ENCODE results near the gene SLX4IP. TPM values are rescaled to one million over a fixed set of nuclear protein-coding genes. Genes with fewer than 3 reads are reported as not detected.

Gene SLX4IP
- total and polyA plus RNA-seq, 4 donors, result 1.2 to 9.5 (median 4.3) TPM

- peaks cover 0 to 3% (median 0%) of the 10 kb centered on the region in 4 donors for H3K36me3 ChIP-seq (ENCODE audit: control insufficient read depth in 4 of 4, insufficient read depth in 4 of 4, low read length in 4 of 4)
- H3K4me3 ChIP-seq, result no peak overlapping the region
- ATAC-seq (ENCODE audit: insufficient read depth, low FRiP score) (no peak), DNase-seq (no peak)
- no peaks in the 10 kb centered on the region for H3K27me3 ChIP-seq (ENCODE audit: control insufficient read depth in 3 of 3, insufficient read depth in 3 of 3, low read length in 2 of 3)
- no peaks in the 10 kb centered on the region for H3K9me3 ChIP-seq (ENCODE audit: control insufficient read depth in 4 of 4, insufficient read depth in 3 of 4, low read length in 3 of 4)
- peaks cover 0 to 19% (median 7%) of the 10 kb centered on the region in 5 donors for H3K4me1 ChIP-seq (ENCODE audit: control insufficient read depth in 5 of 5, insufficient read depth in 5 of 5, low read length in 5 of 5)
- TF ChIP-seq, protein P1, sequence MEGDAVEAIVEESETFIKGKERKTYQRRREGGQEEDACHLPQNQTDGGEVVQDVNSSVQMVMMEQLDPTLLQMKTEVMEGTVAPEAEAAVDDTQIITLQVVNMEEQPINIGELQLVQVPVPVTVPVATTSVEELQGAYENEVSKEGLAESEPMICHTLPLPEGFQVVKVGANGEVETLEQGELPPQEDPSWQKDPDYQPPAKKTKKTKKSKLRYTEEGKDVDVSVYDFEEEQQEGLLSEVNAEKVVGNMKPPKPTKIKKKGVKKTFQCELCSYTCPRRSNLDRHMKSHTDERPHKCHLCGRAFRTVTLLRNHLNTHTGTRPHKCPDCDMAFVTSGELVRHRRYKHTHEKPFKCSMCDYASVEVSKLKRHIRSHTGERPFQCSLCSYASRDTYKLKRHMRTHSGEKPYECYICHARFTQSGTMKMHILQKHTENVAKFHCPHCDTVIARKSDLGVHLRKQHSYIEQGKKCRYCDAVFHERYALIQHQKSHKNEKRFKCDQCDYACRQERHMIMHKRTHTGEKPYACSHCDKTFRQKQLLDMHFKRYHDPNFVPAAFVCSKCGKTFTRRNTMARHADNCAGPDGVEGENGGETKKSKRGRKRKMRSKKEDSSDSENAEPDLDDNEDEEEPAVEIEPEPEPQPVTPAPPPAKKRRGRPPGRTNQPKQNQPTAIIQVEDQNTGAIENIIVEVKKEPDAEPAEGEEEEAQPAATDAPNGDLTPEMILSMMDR (IDR thresholded peaks at IDR 0.05; ENCODE audit: control extremely low read depth, extremely low read depth), result no peak
- no peak overlapping the region for H3K9ac ChIP-seq (ENCODE audit: insufficient read depth in 1 of 2, low read length in 2 of 2)
- 97% methylated on average over 20 of the region's 20 CpGs for WGBS, 2 donors
- H3K27ac ChIP-seq (ENCODE audit: low read depth in 1 of 2, low read length in 1 of 2), result no peak overlapping the region
These were observed 1.1 kb downstream of the SLX4IP start for GRCh38 chr20:10436053-10436699.

- Histone ChIP-seq H3K27ac (ENCODE audit: low read depth in 1 of 2, low read length in 1 of 2) (no peak overlapping the region), H3K9ac (ENCODE audit: insufficient read depth in 1 of 2, low read length in 2 of 2) (no peak overlapping the region), H3K9me3 (ENCODE audit: control insufficient read depth in 4 of 4, insufficient read depth in 3 of 4, low read length in 3 of 4) (no peaks in the 10 kb centered on the region), H3K36me3 (ENCODE audit: control insufficient read depth in 4 of 4, insufficient read depth in 4 of 4, low read length in 4 of 4) (no peaks in the 10 kb centered on the region), H3K27me3 (ENCODE audit: control insufficient read depth in 3 of 3, insufficient read depth in 3 of 3, low read length in 2 of 3) (no peaks in the 10 kb centered on the region), H3K4me3 (no peak overlapping the region), H3K4me1 (ENCODE audit: control insufficient read depth in 5 of 5, insufficient read depth in 5 of 5, low read length in 5 of 5) (peaks cover 0 to 10% (median under 1%) of the 10 kb centered on the region in 5 donors)
- 80 to 91% methylated on average over 4 of the region's 4 CpGs for WGBS, 2 donors
- ATAC-seq (ENCODE audit: insufficient read depth, low FRiP score) (no peak), DNase-seq (no peak)
- TF ChIP-seq, protein P1 (IDR thresholded peaks at IDR 0.05; ENCODE audit: control extremely low read depth, extremely low read depth), result no peak
These were observed 3.1 kb downstream of the SLX4IP start for GRCh38 chr20:10438217-10438616.

DNA sequence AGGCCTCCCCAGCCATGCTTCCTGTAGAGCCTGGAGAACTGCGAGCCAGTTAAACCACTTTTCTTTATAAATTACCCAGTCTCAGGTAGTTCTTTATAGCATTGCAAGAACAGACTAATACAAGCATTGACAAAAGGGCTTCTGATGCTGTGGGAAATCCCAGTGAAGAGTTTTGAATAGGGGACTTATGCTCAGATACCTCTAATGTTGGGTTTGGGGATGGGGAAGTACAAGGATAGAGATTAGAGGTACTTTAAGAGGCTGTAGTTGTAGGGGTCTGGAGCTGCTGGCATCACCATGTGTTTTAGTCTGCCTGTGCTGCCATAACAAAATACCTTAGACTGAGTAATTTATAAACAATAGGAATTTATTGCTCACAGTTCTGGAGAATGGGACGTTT lies 8.8 kb downstream of the SLX4IP start:
- H3K9ac ChIP-seq (ENCODE audit: insufficient read depth in 1 of 2, low read length in 2 of 2), result no peak overlapping the region
- no peak for DNase-seq
- ATAC-seq (ENCODE audit: insufficient read depth, low FRiP score), result no peak
- no peaks in the 10 kb centered on the region for H3K9me3 ChIP-seq (ENCODE audit: control insufficient read depth in 4 of 4, insufficient read depth in 3 of 4, low read length in 3 of 4)
- peaks cover 0 to 1% (median 0%) of the 10 kb centered on the region in 5 donors for H3K4me1 ChIP-seq (ENCODE audit: control insufficient read depth in 5 of 5, insufficient read depth in 5 of 5, low read length in 5 of 5)
- 82 to 87% methylated on average over 2 of the region's 2 CpGs for WGBS, 2 donors
- no peaks in the 10 kb centered on the region for H3K27me3 ChIP-seq (ENCODE audit: control insufficient read depth in 3 of 3, insufficient read depth in 3 of 3, low read length in 2 of 3)
- H3K36me3 ChIP-seq (ENCODE audit: control insufficient read depth in 4 of 4, insufficient read depth in 4 of 4, low read length in 4 of 4), result no peaks in the 10 kb centered on the region
- TF ChIP-seq, protein P1 (IDR thresholded peaks at IDR 0.05; ENCODE audit: control extremely low read depth, extremely low read depth), result no peak
- H3K27ac ChIP-seq (ENCODE audit: low read depth in 1 of 2, low read length in 1 of 2), result no peak overlapping the region
- H3K4me3 ChIP-seq, result no peak overlapping the region

DNA sequence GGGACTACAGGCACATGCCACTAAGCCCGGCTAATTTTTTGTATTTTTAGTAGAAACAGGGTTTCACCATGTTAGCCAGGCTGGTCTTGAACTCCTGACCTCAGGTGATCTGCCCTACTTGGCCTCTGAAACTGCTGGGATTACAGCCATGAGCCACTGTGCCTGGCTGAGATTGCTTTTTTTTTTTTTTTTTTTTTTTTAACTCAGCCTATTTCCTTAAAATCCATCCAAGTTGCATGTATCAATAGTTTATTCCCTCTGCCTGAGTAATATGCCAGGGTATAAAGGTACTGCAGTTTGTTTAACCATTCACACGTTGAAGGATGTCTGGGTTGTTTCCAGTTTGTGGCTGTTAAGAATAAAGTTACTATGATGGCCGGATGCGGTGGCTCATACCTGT lies 10.7 kb downstream of the SLX4IP start:
- WGBS, 2 donors, result 94 to 96% methylated on average over 4 of the region's 4 CpGs
- no peak for ATAC-seq (ENCODE audit: insufficient read depth, low FRiP score)
- Histone ChIP-seq H3K27ac (ENCODE audit: low read depth in 1 of 2, low read length in 1 of 2) (no peak overlapping the region), H3K36me3 (ENCODE audit: control insufficient read depth in 4 of 4, insufficient read depth in 4 of 4, low read length in 4 of 4) (no peaks in the 10 kb centered on the region), H3K4me1 (ENCODE audit: control insufficient read depth in 5 of 5, insufficient read depth in 5 of 5, low read length in 5 of 5) (peaks cover 0 to 4% (median 0%) of the 10 kb centered on the region in 5 donors), H3K27me3 (ENCODE audit: control insufficient read depth in 3 of 3, insufficient read depth in 3 of 3, low read length in 2 of 3) (no peaks in the 10 kb centered on the region), H3K9me3 (ENCODE audit: control insufficient read depth in 4 of 4, insufficient read depth in 3 of 4, low read length in 3 of 4) (no peaks in the 10 kb centered on the region), H3K4me3 (no peak overlapping the region), H3K9ac (ENCODE audit: insufficient read depth in 1 of 2, low read length in 2 of 2) (no peak overlapping the region)
- no peak for DNase-seq
- TF ChIP-seq, protein P1 (IDR thresholded peaks at IDR 0.05; ENCODE audit: control extremely low read depth, extremely low read depth), result no peak
